ENCODE results near the gene PMS2. TPM values are rescaled to one million over a fixed set of nuclear protein-coding genes. Genes with fewer than 3 reads are reported as not detected.

PMS2 gene
- total and polyA plus RNA-seq, 9 of the 15 experiments (the other 6 are each of a cell fraction or from before 2014, with no cell fraction given): 4.9 to 27.6 (median 16.5) TPM

DNA sequence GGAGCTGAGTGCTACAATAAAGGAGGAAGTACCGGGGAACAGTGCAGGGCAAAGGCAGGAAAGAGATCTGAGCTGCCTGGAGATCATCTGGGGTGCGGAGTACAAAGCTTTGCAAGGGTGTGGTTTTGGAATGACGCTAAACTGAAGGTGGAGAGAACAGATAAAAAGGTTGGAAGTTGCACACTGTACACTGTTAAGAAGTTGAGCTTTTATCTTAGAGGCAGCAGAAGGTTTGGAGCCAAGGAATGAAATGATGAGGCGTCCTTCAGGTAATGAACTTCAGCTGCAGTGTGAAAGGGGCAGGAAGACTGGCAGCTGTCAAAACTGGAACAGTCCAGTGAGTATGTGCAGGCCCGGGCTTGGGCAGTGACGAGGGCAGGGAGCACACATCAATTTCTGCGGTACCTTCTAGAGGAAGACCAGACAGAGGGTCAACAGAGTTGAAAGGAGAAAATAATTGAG, 15.2 kb upstream of the PMS2 start (continued):
- TF ChIP-seq TCF7L2 (IDR thresholded peaks at IDR 0.05; ENCODE audit: low read depth, low read length): no peak
- peak; percentile 96 to 98 for TF ChIP-seq TRIM24 (IDR thresholded peaks at IDR 0.05)
- TF ChIP-seq NFIC (IDR thresholded peaks at IDR 0.05): peak; percentile 94
- TF ChIP-seq MEIS2 (IDR thresholded peaks at IDR 0.05; ENCODE audit: partially characterized antibody): peak; percentile 94
- TF ChIP-seq TAL1 (IDR thresholded peaks at IDR 0.05): peak; percentile 99
- TF ChIP-seq KAT2B (IDR thresholded peaks at IDR 0.05; ENCODE audit: low read depth, low read length): no peak
- TF ChIP-seq, protein P1, sequence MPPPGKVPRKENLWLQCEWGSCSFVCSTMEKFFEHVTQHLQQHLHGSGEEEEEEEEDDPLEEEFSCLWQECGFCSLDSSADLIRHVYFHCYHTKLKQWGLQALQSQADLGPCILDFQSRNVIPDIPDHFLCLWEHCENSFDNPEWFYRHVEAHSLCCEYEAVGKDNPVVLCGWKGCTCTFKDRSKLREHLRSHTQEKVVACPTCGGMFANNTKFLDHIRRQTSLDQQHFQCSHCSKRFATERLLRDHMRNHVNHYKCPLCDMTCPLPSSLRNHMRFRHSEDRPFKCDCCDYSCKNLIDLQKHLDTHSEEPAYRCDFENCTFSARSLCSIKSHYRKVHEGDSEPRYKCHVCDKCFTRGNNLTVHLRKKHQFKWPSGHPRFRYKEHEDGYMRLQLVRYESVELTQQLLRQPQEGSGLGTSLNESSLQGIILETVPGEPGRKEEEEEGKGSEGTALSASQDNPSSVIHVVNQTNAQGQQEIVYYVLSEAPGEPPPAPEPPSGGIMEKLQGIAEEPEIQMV (tag; conservative IDR thresholded peaks at IDR 0.05; ENCODE audit: low read depth): no peak
- peak in 1 of 2 experiments; percentile 40; a peak in 1 of 4 replicates for TF ChIP-seq FOXA3 (CRISPR knock-in tag; conservative IDR thresholded peaks at IDR 0.05 in 1 of 2, IDR thresholded peaks at IDR 0.05 in 1 of 2)
- peak; percentile 96 for TF ChIP-seq EHMT2 (IDR thresholded peaks at IDR 0.05)
- TF ChIP-seq MTA3 (IDR thresholded peaks at IDR 0.05; ENCODE audit: borderline replicate concordance): peak; percentile 80
- TF ChIP-seq, protein P2, sequence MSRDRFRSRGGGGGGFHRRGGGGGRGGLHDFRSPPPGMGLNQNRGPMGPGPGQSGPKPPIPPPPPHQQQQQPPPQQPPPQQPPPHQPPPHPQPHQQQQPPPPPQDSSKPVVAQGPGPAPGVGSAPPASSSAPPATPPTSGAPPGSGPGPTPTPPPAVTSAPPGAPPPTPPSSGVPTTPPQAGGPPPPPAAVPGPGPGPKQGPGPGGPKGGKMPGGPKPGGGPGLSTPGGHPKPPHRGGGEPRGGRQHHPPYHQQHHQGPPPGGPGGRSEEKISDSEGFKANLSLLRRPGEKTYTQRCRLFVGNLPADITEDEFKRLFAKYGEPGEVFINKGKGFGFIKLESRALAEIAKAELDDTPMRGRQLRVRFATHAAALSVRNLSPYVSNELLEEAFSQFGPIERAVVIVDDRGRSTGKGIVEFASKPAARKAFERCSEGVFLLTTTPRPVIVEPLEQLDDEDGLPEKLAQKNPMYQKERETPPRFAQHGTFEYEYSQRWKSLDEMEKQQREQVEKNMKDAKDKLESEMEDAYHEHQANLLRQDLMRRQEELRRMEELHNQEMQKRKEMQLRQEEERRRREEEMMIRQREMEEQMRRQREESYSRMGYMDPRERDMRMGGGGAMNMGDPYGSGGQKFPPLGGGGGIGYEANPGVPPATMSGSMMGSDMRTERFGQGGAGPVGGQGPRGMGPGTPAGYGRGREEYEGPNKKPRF (IDR thresholded peaks at IDR 0.05; ENCODE audit: low read depth, low read length): no peak
- no peak for TF ChIP-seq ZNF436 (CRISPR knock-in tag; IDR thresholded peaks at IDR 0.05)
